Vagina (tissue), 2 donors: Measurements from ENCODE around the gene WDR81.

Experiments
- CTCF ChIP-seq, 3 experiments: fragments of 450-650 bp in 2 of 3; fragments of 200-600 bp in 1 of 3; sonication (generic) in 1 of 3; IDR thresholded peaks; one replicate each; pipeline ENCODE4 v1.5.1; 2017 to 2019; ENCODE audit warnings: antibody characterized with exemption in 3 of 3, mild to moderate bottlenecking in 2 of 3, moderate library complexity in 2 of 3
- POLR2A ChIP-seq, 2 donors: fragments of 450-650 bp; IDR thresholded peaks; one replicate each; pipeline ENCODE4 v1.6.1; 2017; ENCODE audit warnings: antibody characterized with exemption in 2 of 2, mild to moderate bottlenecking in 2 of 2, moderate library complexity in 2 of 2

GRCh38 chr17:1709403-1709951 lies 15.0 kb upstream of the WDR81 start:
- TF ChIP-seq CTCF (IDR thresholded peaks at IDR 0.05) (no peak), POLR2A (IDR thresholded peaks at IDR 0.05) (no peak)
